GM21576 (cell line): Measurements from ENCODE around the gene CXCL16.
"Not testable (repeated sequence)": the region's sequence is repeated elsewhere in the genome, so short reads cannot be mapped to it uniquely, and the experiment has no call there.

Experiments
- ATAC-seq: cut with Tn5 transposase; IDR thresholded peaks from one replicate; pipeline ENCODE4 v1.9.1; 2021; ENCODE audit warnings: mild to moderate bottlenecking, moderate library complexity; ENCODE audit not compliant: unreplicated experiment

The CXCL16 gene

DNA sequence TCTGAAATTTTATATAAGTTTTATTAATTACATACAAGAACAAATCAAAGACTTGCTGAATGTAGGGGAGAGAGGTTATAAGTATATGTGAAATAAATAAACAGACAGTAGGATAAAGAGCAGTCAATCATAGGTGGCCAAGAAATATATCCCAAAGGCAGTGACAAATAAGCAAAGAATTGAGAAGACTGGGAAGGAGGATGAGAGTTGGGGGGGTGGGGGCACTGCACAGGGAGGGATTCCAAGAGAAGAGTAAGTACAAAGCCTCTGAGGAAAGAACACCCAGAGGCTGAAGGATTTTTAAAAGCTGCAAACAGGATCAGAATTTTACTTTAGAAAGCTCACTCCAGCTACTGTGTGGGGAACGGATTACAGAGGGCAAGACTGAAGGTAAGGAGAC, 38.6 kb downstream of the CXCL16 start:
- ATAC-seq: no peak

DNA sequence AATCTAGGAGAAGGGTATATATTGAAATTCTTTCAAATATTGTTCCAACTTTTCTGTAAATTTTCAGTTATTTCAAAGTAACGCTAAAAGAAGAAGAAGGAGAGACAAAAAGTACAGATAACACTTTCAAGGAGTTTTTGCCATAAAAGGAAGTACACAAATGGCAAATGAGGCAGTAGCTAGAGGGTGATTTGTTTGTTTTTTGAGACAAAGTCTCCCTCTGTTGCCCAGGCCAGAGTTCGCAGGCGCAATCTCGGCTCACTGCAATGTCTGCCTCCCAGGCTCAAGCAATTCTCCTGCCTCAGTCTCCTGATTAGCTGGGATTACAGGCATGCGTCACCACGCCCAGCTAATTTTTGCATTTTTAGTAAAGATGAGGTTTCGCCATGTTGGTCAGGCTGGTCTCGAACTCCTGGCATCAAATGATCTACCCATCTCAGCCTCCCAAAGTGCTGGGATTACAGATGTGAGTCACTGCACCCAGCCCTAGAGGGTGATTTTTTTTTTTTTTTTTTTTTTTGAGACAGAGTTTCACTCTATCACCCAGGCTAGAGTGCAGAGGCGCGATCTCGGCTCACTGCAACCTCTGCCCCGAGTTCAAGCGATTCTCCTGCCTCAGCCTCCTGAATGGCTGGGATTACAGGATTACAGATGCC, 40.2 kb downstream of the CXCL16 start:
- ATAC-seq: not testable (repeated sequence)

DNA sequence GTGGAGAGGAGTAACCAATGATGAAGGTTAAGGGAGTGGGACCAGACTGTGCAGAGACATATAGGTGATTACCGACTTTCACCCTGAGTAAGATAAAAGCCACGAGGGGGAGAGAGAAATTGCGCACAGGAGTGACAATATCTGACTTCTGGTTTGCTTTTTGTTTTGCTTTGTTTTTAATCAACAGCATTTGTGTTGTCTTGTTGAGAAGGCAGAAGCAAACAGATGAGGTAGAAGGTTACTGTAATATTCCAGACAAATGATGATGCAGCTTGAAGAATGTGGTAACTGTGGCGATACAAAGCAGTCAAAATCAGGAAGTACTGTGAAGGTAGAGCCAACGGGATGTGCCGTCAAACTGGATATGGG, 43.3 kb downstream of the CXCL16 start:
- no peak for ATAC-seq

DNA sequence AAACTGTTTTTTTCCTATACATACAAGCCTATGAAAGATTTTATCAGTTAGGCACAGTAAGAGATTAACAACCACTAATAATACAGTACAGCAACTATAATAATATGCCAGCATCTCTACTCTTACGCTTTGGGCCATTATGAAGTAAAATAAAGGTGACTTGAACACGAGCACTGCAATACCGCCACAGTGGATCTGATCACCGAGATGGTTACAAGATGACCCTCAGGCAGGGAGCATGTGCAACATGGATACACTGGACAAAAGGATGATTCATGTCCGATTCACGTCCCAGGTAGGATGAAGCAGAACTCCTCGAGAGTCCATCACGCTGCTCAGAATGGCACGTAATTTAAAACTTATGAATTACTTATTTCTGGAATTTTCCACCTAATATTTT, 46.3 kb downstream of the CXCL16 start:
- ATAC-seq: no peak

DNA sequence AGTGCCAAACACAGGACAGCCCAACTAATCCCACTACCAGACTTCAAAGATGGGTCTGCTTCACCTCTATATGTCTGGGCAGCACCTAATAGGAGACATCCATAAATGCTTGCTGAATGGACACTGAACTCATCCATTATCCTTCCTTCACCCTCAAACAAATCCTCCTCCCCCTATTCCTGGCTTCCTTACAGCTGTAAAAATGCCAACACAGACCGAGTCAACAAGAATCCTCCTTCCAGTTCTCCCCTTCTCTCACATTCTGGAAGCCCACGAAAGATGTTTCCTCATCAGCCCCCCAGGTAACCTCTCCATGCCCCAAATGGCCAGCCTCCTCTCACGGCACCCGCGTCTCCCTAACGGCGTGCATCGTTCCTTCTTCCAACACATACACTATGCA, 48.0 kb downstream of the CXCL16 start:
- ATAC-seq: no peak

DNA sequence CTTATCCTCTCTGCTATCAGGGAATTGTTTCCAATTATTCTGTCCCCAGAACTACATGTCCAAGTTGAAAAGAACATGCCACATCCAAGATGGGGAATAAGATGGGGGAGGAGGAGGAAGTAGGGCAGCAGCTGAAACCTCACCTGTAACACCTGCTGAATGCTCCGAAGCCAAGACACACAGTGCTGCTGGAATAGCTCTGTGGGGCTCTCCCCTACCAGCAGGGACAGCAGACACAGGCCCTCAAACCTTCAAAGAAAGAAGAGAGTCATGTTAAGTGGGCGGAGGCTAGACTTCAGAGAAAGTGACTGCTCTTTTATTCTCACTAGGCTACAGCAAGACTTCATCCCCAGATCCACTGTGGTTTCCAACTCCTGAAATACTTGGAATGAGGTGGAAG, 49.0 kb downstream of the CXCL16 start:
- ATAC-seq: no peak

DNA sequence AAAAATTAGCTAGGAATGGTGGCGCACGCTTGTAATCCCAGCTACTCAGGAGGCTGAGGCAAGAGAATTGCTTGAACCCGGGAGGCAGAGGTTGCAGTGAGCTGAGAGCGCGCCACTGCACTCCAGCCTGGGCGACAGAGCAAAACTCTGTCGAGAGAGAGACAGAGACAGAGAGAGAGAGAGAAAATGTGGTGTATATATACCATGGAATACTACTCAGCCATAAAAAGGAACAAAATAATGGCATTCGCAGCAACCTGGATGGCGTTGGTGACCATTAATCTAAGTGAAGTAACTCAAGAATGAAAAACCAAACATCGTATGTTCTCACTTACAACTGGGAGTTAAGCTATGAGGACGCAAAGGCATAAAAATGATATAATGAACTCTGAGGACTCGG, 49.9 kb downstream of the CXCL16 start:
- not testable (repeated sequence) for ATAC-seq

DNA sequence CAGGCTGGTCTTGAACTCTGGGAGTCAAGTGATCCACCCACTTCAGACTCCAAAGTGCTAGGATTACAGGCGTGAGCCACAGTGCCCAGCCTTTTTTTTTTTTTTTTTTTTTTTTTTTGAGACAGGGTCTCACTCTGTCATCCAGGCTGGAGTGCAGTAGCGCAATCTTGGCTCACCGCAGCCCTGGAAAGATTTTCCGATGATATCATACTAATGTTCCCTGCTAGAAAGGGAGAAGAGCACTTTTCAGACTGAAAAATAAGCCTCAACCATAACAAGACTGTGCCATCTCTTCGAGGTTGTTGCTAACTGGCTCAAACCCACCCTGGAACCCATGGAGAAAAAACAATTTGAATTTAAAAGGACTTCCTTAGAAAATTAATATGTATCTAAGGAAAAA, 56.0 kb downstream of the CXCL16 start:
- not testable (repeated sequence) for ATAC-seq
